IMR-90 (cell line): ENCODE data around the gene RAB3C.
A peak's percentile ranks its signal among the peaks of the same experiment; 100 is the strongest.

ENCODE experiments used
- POLR2A ChIP-seq: IDR thresholded peaks from 2 replicates; pipeline ENCODE4 v1.6.1; 2012; ENCODE audit warnings: mild to moderate bottlenecking, low read depth, low read length
- RAD21 ChIP-seq: IDR thresholded peaks from 2 replicates; pipeline ENCODE4 v1.6.1; 2012; ENCODE audit warnings: low read length, improper control_type of control experiment

- TF ChIP-seq POLR2A (no peak), RAD21 (peak; percentile 17; the same call in 1 of the 2 replicates)
Measured at GRCh38 chr5:58871648-58872242, 288.9 kb downstream of the RAB3C start.
